ENCODE data around the gene SPANXA2.
"Not testable (repeated sequence)": the region's sequence is repeated elsewhere in the genome, so short reads cannot be mapped to it uniquely, and the experiment has no call there.

SPANXA2 gene, protein sequence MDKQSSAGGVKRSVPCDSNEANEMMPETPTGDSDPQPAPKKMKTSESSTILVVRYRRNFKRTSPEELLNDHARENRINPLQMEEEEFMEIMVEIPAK

DNA sequence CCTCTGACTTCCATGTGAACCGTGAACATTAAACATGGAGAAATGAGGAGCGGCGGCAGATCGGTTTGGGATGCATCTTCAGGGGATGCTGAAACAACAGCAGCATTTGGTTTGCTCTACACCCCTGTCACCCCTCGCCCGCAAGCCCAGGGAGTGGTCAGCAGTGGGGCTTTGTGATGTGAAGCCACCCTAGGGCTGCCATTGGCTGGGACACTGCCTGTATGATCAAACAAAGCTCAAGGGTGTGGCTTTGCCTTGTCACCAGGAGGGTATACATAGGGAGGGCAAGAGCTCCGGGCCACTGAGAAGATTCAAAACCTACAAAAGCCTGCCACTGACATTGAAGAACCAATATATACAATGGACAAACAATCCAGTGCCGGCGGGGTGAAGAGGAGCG is at the start of gene SPANXA2:
TSS of gene SPANXA2 (plus strand) at position 301 of the 400 bp plus-strand sequence. CDS start at position 361, 60 bp downstream.
- POLR2A ChIA-PET; CTCF ChIA-PET; DNase-seq (ENCODE audit: extremely low spot score): not testable (repeated sequence)

DNA sequence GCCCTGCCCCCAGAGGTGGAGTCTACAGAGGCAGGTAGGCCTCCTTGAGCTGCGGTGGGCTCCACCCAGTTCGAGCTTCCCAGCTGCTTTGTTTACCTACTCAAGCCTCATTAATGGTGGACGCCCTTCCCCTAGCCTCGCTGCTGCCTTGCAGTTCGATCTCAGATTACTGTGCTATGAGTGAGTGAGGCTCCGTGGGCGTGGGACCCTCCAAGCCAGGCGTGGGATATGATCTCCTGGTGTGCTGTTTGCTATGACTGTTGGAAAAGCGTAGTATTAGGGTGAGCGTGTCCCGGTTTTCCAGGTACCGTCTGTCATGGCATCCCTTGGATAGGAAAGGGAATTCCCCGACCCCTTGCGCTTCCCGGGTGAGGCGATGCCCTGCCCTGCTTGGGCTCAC is 47.0 kb upstream of the SPANXA2 start:
- DNase-seq (ENCODE audit: extremely low spot score); CTCF ChIA-PET: not testable (repeated sequence)

DNA sequence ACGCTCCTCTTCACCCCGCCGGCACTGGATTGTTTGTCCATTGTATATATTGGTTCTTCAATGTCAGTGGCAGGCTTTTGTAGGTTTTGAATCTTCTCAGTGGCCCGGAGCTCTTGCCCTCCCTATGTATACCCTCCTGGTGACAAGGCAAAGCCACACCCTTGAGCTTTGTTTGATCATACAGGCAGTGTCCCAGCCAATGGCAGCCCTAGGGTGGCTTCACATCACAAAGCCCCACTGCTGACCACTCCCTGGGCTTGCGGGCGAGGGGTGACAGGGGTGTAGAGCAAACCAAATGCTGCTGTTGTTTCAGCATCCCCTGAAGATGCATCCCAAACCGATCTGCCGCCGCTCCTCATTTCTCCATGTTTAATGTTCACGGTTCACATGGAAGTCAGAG is 4.9 kb upstream of the SPANXA2 start, which contains the start of gene SPANXA1:
TSS of gene SPANXA1 (minus strand) at position 101 of the 400 bp plus-strand sequence. CDS start at position 41, 60 bp downstream.
- POLR2A ChIA-PET; DNase-seq (ENCODE audit: extremely low spot score); CTCF ChIA-PET: not testable (repeated sequence)

More for the DNA sequence above, 47.0 kb upstream of the SPANXA2 start:
- POLR2A ChIA-PET, result not testable (repeated sequence)

DNA sequence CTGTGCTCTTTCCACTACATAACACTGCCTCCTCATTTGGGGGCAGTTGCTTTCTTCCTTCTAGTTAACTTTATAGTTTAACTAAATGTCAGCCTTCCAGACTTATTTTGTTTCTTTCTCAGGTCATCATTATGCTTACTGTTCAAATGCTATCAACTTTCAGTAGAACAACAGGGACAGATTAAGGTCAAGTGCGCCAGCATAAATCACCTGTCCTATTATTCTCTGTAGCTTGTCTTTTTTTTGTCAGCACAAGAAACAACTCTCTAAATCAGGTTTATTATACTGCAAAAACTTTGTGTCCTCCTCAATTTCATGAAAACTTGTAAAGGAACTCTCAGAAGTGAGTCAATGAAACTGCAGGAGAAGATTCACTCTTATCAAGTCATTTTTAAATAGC is 19.6 kb downstream of the SPANXA2 start:
- TF ChIP-seq, protein P1, sequence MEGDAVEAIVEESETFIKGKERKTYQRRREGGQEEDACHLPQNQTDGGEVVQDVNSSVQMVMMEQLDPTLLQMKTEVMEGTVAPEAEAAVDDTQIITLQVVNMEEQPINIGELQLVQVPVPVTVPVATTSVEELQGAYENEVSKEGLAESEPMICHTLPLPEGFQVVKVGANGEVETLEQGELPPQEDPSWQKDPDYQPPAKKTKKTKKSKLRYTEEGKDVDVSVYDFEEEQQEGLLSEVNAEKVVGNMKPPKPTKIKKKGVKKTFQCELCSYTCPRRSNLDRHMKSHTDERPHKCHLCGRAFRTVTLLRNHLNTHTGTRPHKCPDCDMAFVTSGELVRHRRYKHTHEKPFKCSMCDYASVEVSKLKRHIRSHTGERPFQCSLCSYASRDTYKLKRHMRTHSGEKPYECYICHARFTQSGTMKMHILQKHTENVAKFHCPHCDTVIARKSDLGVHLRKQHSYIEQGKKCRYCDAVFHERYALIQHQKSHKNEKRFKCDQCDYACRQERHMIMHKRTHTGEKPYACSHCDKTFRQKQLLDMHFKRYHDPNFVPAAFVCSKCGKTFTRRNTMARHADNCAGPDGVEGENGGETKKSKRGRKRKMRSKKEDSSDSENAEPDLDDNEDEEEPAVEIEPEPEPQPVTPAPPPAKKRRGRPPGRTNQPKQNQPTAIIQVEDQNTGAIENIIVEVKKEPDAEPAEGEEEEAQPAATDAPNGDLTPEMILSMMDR (IDR thresholded peaks at IDR 0.05; ENCODE audit: control extremely low read depth, extremely low read depth, low read depth, missing control alignments), result no peak
- CTCF ChIA-PET, result no interaction called here
- POLR2A ChIA-PET, result no interaction called here
- DNase-seq (ENCODE audit: extremely low spot score), result no peak

DNA sequence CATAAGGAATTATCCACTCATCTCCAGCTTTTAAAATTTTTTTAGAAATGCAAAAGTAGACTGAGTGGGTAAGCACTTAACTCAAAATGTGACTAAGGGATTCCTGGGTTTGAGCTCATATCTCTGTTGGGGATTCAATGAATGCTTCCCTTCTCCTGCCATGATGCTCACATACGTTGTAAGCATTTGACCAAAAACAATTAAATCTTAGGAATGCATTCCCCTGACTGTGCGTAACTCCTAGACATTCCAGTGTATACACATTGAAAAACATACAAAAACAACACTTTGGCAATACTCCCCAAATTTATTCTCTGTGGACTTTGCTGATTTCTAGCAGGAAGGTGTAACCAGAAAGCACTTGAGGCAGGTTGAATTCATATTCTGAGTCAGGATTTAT is 29.8 kb downstream of the SPANXA2 start:
- TF ChIP-seq, protein P1 (IDR thresholded peaks at IDR 0.05; ENCODE audit: control extremely low read depth, extremely low read depth, low read depth, missing control alignments), result no peak
- no peak for DNase-seq (ENCODE audit: extremely low spot score)
- CTCF ChIA-PET, result no interaction called here
- POLR2A ChIA-PET, result no interaction called here

DNA sequence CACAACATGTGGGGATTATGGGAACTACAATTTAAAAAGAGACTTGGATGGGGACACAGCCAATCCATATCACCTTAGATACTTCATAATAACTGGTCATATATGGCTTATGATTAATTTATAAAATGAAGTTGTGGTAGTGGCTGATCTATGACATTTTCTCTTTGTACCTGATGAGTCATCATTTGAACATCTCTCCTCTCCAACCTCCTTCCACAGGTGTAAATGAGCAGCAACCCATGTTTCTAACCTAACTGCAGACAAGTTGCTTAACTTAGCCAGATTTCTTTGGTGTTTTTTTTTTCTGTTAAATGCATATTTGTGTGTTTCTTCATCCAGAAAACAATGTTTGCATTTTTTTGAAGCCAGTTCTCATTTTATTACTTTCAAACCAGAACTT is 42.6 kb downstream of the SPANXA2 start:
- POLR2A ChIA-PET, result no interaction called here
- TF ChIP-seq, protein P1 (IDR thresholded peaks at IDR 0.05; ENCODE audit: control extremely low read depth, extremely low read depth, low read depth, missing control alignments), result no peak

DNA sequence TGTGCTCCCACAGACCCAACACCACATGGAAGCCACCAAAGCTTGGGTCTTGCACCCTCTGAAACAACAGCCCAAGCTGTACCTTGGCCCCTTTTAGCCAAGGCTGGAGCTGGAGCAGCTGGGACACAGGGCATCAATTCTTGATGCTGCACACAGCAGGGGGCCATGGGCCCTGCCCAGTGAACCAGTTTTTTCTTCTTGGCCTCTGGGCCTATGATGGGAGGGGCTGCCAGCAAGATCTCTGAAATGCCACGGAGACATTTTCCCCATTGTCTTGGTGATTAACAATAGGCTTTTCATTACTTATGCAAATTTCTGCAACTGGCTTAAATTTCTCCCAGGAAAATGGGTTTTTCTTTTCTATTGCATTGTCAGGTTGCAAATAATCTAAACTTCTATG is 49.0 kb downstream of the SPANXA2 start:
- ChIA-PET CTCF (no interaction called here), POLR2A (no interaction called here)
- TF ChIP-seq, protein P1 (IDR thresholded peaks at IDR 0.05; ENCODE audit: control extremely low read depth, extremely low read depth, low read depth, missing control alignments), result no peak
- DNase-seq (ENCODE audit: extremely low spot score), result no peak

More for the DNA sequence above, 42.6 kb downstream of the SPANXA2 start:
- no peak for DNase-seq (ENCODE audit: extremely low spot score)
- CTCF ChIA-PET, result no interaction called here
